H9 (cell line): ENCODE data around the gene DAGLB. TPM values are rescaled to one million over a fixed set of nuclear protein-coding genes. Genes with fewer than 3 reads are reported as not detected.

Source experiments
- DNase-seq: peaks from one replicate; pipeline ENCODE4 v3.0.0-alpha.2; 2017
- H2AFZ ChIP-seq: one replicate; pipeline ENCODE4 v1.6.1; 2013; ENCODE audit warnings: mild to moderate bottlenecking, low read length, control low read depth, moderate library complexity
- H2AK5ac ChIP-seq: 2 replicates; pipeline ENCODE4 v1.6.1; 2013; ENCODE audit warnings: low read length, control low read depth, mixed read lengths; ENCODE audit not compliant: insufficient read length
- H2BK120ac ChIP-seq: one replicate; pipeline ENCODE4 v1.6.1; 2013; ENCODE audit warnings: low read depth, mild to moderate bottlenecking, low read length, control low read depth, inconsistent platforms; ENCODE audit not compliant: poor library complexity, severe bottlenecking
- H2BK12ac ChIP-seq: 2 replicates; pipeline ENCODE4 v1.6.1; 2013; ENCODE audit warnings: low read length, control low read depth, mixed read lengths, low read depth; ENCODE audit not compliant: insufficient read length
- H2BK15ac ChIP-seq: 2 replicates; pipeline ENCODE4 v1.6.1; 2013; ENCODE audit warnings: low read depth, low read length, control low read depth
- H2BK20ac ChIP-seq: one replicate; pipeline ENCODE4 v1.6.1; 2013; ENCODE audit warnings: low read depth, mild to moderate bottlenecking, low read length, control low read depth, inconsistent platforms; ENCODE audit not compliant: poor library complexity, severe bottlenecking
- H2BK5ac ChIP-seq: 2 replicates; pipeline ENCODE4 v1.6.1; 2013; ENCODE audit warnings: low read length, control low read depth, mixed read lengths; ENCODE audit not compliant: insufficient read length
- H3K14ac ChIP-seq: 2 replicates; pipeline ENCODE4 v1.6.1; 2013; ENCODE audit warnings: low read length, control low read depth; ENCODE audit not compliant: insufficient read depth
- H3K18ac ChIP-seq: 2 replicates; pipeline ENCODE4 v1.6.1; 2013; ENCODE audit warnings: low read depth, mild to moderate bottlenecking, mixed read lengths, low read length, control low read depth; ENCODE audit not compliant: insufficient read length
- H3K23ac ChIP-seq: 2 replicates; pipeline ENCODE4 v1.6.1; 2013; ENCODE audit warnings: low read length, control low read depth, mixed read lengths, low read depth; ENCODE audit not compliant: insufficient read length
- H3K23me2 ChIP-seq: 2 replicates; pipeline ENCODE4 v1.6.1; 2013; ENCODE audit warnings: low read depth, mild to moderate bottlenecking, mixed read lengths, low read length, control low read depth; ENCODE audit not compliant: insufficient read length, poor library complexity, severe bottlenecking
- H3K27ac ChIP-seq: 2 replicates; pipeline ENCODE4 v1.5.1; 2013; ENCODE audit warnings: low read length, control low read depth, mixed read lengths, low read depth; ENCODE audit not compliant: insufficient read length
- H3K27me3 ChIP-seq: 2 replicates; pipeline ENCODE4 v1.6.1; 2013; ENCODE audit warnings: low read length, control low read depth, inconsistent platforms; ENCODE audit not compliant: insufficient read depth
- H3K4ac ChIP-seq: 2 replicates; pipeline ENCODE4 v1.6.1; 2013; ENCODE audit warnings: low read depth, mild to moderate bottlenecking, control low read depth, inconsistent platforms, low read length, moderate library complexity
- H3K4me1 ChIP-seq: 2 replicates; pipeline ENCODE4 v1.6.1; 2013; ENCODE audit warnings: low read length, control low read depth, inconsistent platforms; ENCODE audit not compliant: insufficient read depth
- H3K4me2 ChIP-seq: 2 replicates; pipeline ENCODE4 v1.6.1; 2013; ENCODE audit warnings: low read length, control low read depth, mixed read lengths; ENCODE audit not compliant: insufficient read length, insufficient read depth
- H3K56ac ChIP-seq: 2 replicates; pipeline ENCODE4 v1.6.1; 2013; ENCODE audit warnings: low read depth, mild to moderate bottlenecking, mixed read lengths, low read length, control low read depth; ENCODE audit not compliant: insufficient read length
- H3K79me1 ChIP-seq: 2 replicates; pipeline ENCODE4 v1.6.1; 2013; ENCODE audit warnings: low read depth, mild to moderate bottlenecking, moderate library complexity, low read length, control low read depth, inconsistent platforms; ENCODE audit not compliant: insufficient read depth, poor library complexity, severe bottlenecking
- H3K79me2 ChIP-seq: 2 replicates; pipeline ENCODE4 v1.6.1; 2013; ENCODE audit warnings: low read length, control low read depth, inconsistent platforms; ENCODE audit not compliant: insufficient read depth
- H3K9ac ChIP-seq: 2 replicates; pipeline ENCODE4 v1.6.1; 2013; ENCODE audit warnings: low read length, control low read depth, mixed read lengths; ENCODE audit not compliant: insufficient read length; ENCODE audit errors: extremely low read depth
- H3K9me3 ChIP-seq: one replicate; pipeline ENCODE4 v1.6.1; 2013; ENCODE audit warnings: low read depth, low read length, inconsistent platforms; ENCODE audit not compliant: control insufficient read depth
- H3T11ph ChIP-seq: one replicate; pipeline ENCODE4 v1.6.1; 2013; ENCODE audit warnings: mild to moderate bottlenecking, low read length, control low read depth, inconsistent platforms
- H4K20me1 ChIP-seq: one replicate; pipeline ENCODE4 v1.6.1; 2013; ENCODE audit not compliant: control insufficient read depth, insufficient read length, insufficient read depth
- H4K5ac ChIP-seq: 2 replicates; pipeline ENCODE4 v1.6.1; 2013; ENCODE audit warnings: low read depth, mild to moderate bottlenecking, mixed read lengths, low read length, control low read depth; ENCODE audit not compliant: insufficient read length
- H4K8ac ChIP-seq: replicated peaks from 2 replicates; pipeline ENCODE4 v1.6.1; 2013; ENCODE audit warnings: low read length, control low read depth, mixed read lengths, low read depth; ENCODE audit not compliant: insufficient read length
- H4K91ac ChIP-seq: 2 replicates; pipeline ENCODE4 v1.6.1; 2013; ENCODE audit warnings: low read depth, mild to moderate bottlenecking, moderate library complexity, mixed read lengths, low read length, control low read depth; ENCODE audit not compliant: insufficient read length
- H3K27ac Mint-ChIP-seq, 3 experiments: 2 replicates in 2 of 3; 3 replicates in 1 of 3; pipeline ENCODE4 v1.8.0; 2020 to 2021; ENCODE audit warnings: mixed read lengths in 3 of 3, mild to moderate bottlenecking in 1 of 3, moderate library complexity in 1 of 3
- H3K27me3 Mint-ChIP-seq: 2 replicates; pipeline ENCODE4 v1.8.0; 2021; ENCODE audit warnings: low read depth, mild to moderate bottlenecking, moderate library complexity, mixed read lengths
- H3K36me3 Mint-ChIP-seq, 3 experiments: 2 replicates in 2 of 3; 3 replicates in 1 of 3; pipeline ENCODE4 v1.8.0; 2020 to 2021; ENCODE audit warnings: low read depth in 3 of 3, mixed read lengths in 3 of 3; ENCODE audit not compliant: insufficient read depth in 1 of 3
- H3K4me1 Mint-ChIP-seq, 2 experiments: 2 replicates each; pipeline ENCODE4 v1.8.0; 2020; ENCODE audit warnings: mixed read lengths in 2 of 2
- H3K4me3 Mint-ChIP-seq, 2 experiments: 2 replicates in 1 of 2; 3 replicates in 1 of 2; pipeline ENCODE4 v1.8.0; 2020 to 2021; ENCODE audit warnings: mild to moderate bottlenecking in 2 of 2, mixed read lengths in 2 of 2, moderate library complexity in 1 of 2
- H3K9me3 Mint-ChIP-seq, 2 experiments: 2 replicates in 1 of 2; 3 replicates in 1 of 2; pipeline ENCODE4 v1.8.0; 2020; ENCODE audit warnings: mild to moderate bottlenecking in 2 of 2, mixed read lengths in 2 of 2, moderate library complexity in 1 of 2
- CTCF ChIP-seq: fragments of 200-600 bp; sonication (generic); conservative IDR thresholded peaks from 3 replicates; pipeline ENCODE4 v1.8.0; 2021; ENCODE audit warnings: antibody characterized with exemption, mild to moderate bottlenecking
- WGBS: extraction: QIAGEN DNeasy Blood & Tissue Kit; methylation state at CpG from one replicate; pipeline ENCODE4 v1.1.7; 2013; ENCODE audit warnings: missing lambda C conversion rate, low lambda C conversion rate, mixed read lengths; ENCODE audit not compliant: insufficient read length; ENCODE audit errors: extremely low coverage; 5-methylcytosine and 5-hydroxymethylcytosine counted together
- total RNA-seq: library from RNA; stranded (reverse); gene quantifications from 2 replicates; pipeline ENCODE4 v1.2.1, GENCODE V29; 2021

Gene DAGLB
- total RNA-seq, 1 experiment from 2014 or later = 46.4 TPM

- no CpG with 5 or more reads among the region's 4 CpGs for WGBS
- H4K20me1 ChIP-seq = no peaks in the 10 kb centered on the region
These were observed 63.4 kb downstream of the DAGLB start for GRCh38 chr7:6384327-6384726.

More at GRCh38 chr7:6384327-6384726, 63.4 kb downstream of the DAGLB start:
- H2AFZ ChIP-seq = no peak overlapping the region
- H2BK12ac ChIP-seq = no peak overlapping the region
- Mint-ChIP-seq H3K4me3 (peak overlapping the region in 1 of 2 experiments; percentile 60; a peak in 1 of 5 replicates), H3K27ac (peak overlapping the region; percentile 74 to 94 (median 88); a peak in 5 of 7 replicates), H3K36me3 (peaks cover 25 to 42% (median 37%) of the 10 kb centered on the region in 3 experiments; a peak in 6 of 7 replicates), H3K9me3 (no peaks in the 10 kb centered on the region), H3K27me3 (no peaks in the 10 kb centered on the region), H3K4me1 (peaks cover 41 to 47% of the 10 kb centered on the region in 2 experiments)
- H2BK20ac ChIP-seq = no peak overlapping the region
- H3K79me1 ChIP-seq = no peaks in the 10 kb centered on the region
- H3K79me2 ChIP-seq = peaks cover 70% of the 10 kb centered on the region
- DNase-seq = no peak
- H3K4me2 ChIP-seq = no peak overlapping the region
- H2BK120ac ChIP-seq = no peak overlapping the region
- no peak overlapping the region for H3K27ac ChIP-seq
- no peak overlapping the region for H3K9ac ChIP-seq
- no peak for TF ChIP-seq CTCF
- no peak overlapping the region for H4K5ac ChIP-seq
- H2AK5ac ChIP-seq = no peak overlapping the region
- no peak overlapping the region for H3K14ac ChIP-seq
- no peak overlapping the region for H3K18ac ChIP-seq
- peaks cover 12% of the 10 kb centered on the region for H3K4me1 ChIP-seq
- no peak overlapping the region for H3K23ac ChIP-seq
- H4K91ac ChIP-seq = no peak overlapping the region
- H4K8ac ChIP-seq = no peak overlapping the region
- no peak overlapping the region for H2BK5ac ChIP-seq
- no peak overlapping the region for H3K56ac ChIP-seq
- no peak overlapping the region for H3K4ac ChIP-seq
- no peaks in the 10 kb centered on the region for H3K23me2 ChIP-seq
- H3K27me3 ChIP-seq = no peaks in the 10 kb centered on the region
- H3K9me3 ChIP-seq = no peaks in the 10 kb centered on the region
- H3T11ph ChIP-seq = no peak overlapping the region
- no peak overlapping the region for H2BK15ac ChIP-seq
